HTERT RPE-1 (cell line): Measurements from ENCODE around the gene CYTH1.

Experiments
- in situ Hi-C: fragments of 300-500 bp; cut with MboI; formaldehyde crosslinking; loops from 4 replicates; pipeline ENCODE4 v1.14.3; 2020; ENCODE audit warnings: low sequenced_read_pairs

The CYTH1 gene

GRCh38 chr17:78658281-78658785 is 123.7 kb downstream of the CYTH1 start:
- in situ Hi-C loops: no loop called here

- in situ Hi-C loops: no loop called here
Measured at GRCh38 chr17:78655251-78655940, 126.7 kb downstream of the CYTH1 start.

GRCh38 chr17:78654325-78654724 is 127.7 kb downstream of the CYTH1 start:
- in situ Hi-C loops: no loop called here

GRCh38 chr17:78653382-78653781 is 128.7 kb downstream of the CYTH1 start:
- in situ Hi-C loops: no loop called here

GRCh38 chr17:78652913-78653312 is 129.2 kb downstream of the CYTH1 start:
- in situ Hi-C loops: no loop called here

GRCh38 chr17:78652024-78652423 is 130.0 kb downstream of the CYTH1 start:
- in situ Hi-C loops: no loop called here

GRCh38 chr17:78651554-78651953 is 130.5 kb downstream of the CYTH1 start:
- in situ Hi-C loops: no loop called here

GRCh38 chr17:78650093-78650715 is 131.9 kb downstream of the CYTH1 start:
- in situ Hi-C loops: no loop called here

GRCh38 chr17:78648293-78648692 is 133.8 kb downstream of the CYTH1 start:
- in situ Hi-C loops: no loop called here

GRCh38 chr17:78647032-78647431 is 135.0 kb downstream of the CYTH1 start:
- in situ Hi-C loops: no loop called here

GRCh38 chr17:78645421-78646295 is 136.4 kb downstream of the CYTH1 start:
- in situ Hi-C loops: no loop called here

- in situ Hi-C loops: no loop called here
Measured at GRCh38 chr17:78644931-78645351, 137.1 kb downstream of the CYTH1 start.

GRCh38 chr17:78644224-78644623 is 137.8 kb downstream of the CYTH1 start:
- in situ Hi-C loops: no loop called here

GRCh38 chr17:78643326-78643725 is 138.7 kb downstream of the CYTH1 start:
- in situ Hi-C loops: no loop called here

- in situ Hi-C loops: no loop called here
Measured at GRCh38 chr17:78642707-78643106, 139.4 kb downstream of the CYTH1 start.

GRCh38 chr17:78641666-78642065 is 140.4 kb downstream of the CYTH1 start:
- in situ Hi-C loops: no loop called here

- in situ Hi-C loops: no loop called here
Measured at GRCh38 chr17:78641243-78641642, 140.8 kb downstream of the CYTH1 start.

- in situ Hi-C loops: no loop called here
Measured at GRCh38 chr17:78640700-78641099, 141.4 kb downstream of the CYTH1 start.

GRCh38 chr17:78637643-78638420 is 144.2 kb downstream of the CYTH1 start:
- in situ Hi-C loops: no loop called here

GRCh38 chr17:78637146-78637545 is 144.9 kb downstream of the CYTH1 start:
- in situ Hi-C loops: no loop called here

GRCh38 chr17:78634154-78634553 is 147.9 kb downstream of the CYTH1 start:
- in situ Hi-C loops: no loop called here
